ENCODE results near the gene COL4A4.

- TF ChIP-seq ZBTB10 (tag by site-specific recombination; IDR thresholded peaks at IDR 0.05) (no peak), AEBP2 (tag by site-specific recombination; IDR thresholded peaks at IDR 0.05; ENCODE audit: borderline replicate concordance) (no peak), CTCF (tag by site-specific recombination; IDR thresholded peaks at IDR 0.05) (no peak), YY1 (tag by site-specific recombination; IDR thresholded peaks at IDR 0.05) (no peak), PRDM10 (tag by site-specific recombination; IDR thresholded peaks at IDR 0.05) (no peak), MZF1 (tag by site-specific recombination; IDR thresholded peaks at IDR 0.05; ENCODE audit: borderline replicate concordance) (no peak), RBAK (tag by site-specific recombination; IDR thresholded peaks at IDR 0.05) (no peak), ZNF580 (tag by site-specific recombination; IDR thresholded peaks at IDR 0.05) (no peak), ZBTB7A (tag by site-specific recombination; IDR thresholded peaks at IDR 0.05; ENCODE audit: low read depth) (no peak), HOXA7 (CRISPR knock-in tag; IDR thresholded peaks at IDR 0.05; ENCODE audit: borderline replicate concordance) (no peak), TCF7L2 (IDR thresholded peaks at IDR 0.05; ENCODE audit: borderline replicate concordance, low read depth, low read length) (no peak), SETDB1 (IDR thresholded peaks at IDR 0.05; ENCODE audit: insufficient read length, low read length) (no peak)
Observed at GRCh38 chr2:227097495-227098161, 66.4 kb downstream of the COL4A4 start.

Measured in HEK293 (cell line).